Measurements from ENCODE around the gene CLEC3B.

The CLEC3B gene

GRCh38 chr3:45016916-45017315 is 9.2 kb upstream of the CLEC3B start:
- Histone ChIP-seq H3K4me1 (ENCODE audit: control insufficient read depth in 1 of 2, insufficient read depth in 2 of 2, low read length in 2 of 2) (peaks cover 3 to 4% of the 10 kb centered on the region in 2 donors), H3K36me3 (ENCODE audit: control insufficient read depth in 1 of 2, insufficient read depth in 2 of 2, low read length in 2 of 2) (peaks cover 8 to 27% of the 10 kb centered on the region in 2 donors), H3K9ac (ENCODE audit: low read depth in 1 of 2, low read length in 2 of 2) (no peak overlapping the region), H3K4me3 (ENCODE audit: low read depth in 1 of 2, low read length in 2 of 2) (no peak overlapping the region), H3K27ac (ENCODE audit: low read depth, low read length) (no peak overlapping the region), H3K9me3 (ENCODE audit: control insufficient read depth in 1 of 2, low read length in 2 of 2) (no peaks in the 10 kb centered on the region), H3K27me3 (ENCODE audit: control insufficient read depth in 1 of 2, insufficient read depth in 2 of 2, low read length in 2 of 2) (no peaks in the 10 kb centered on the region)

- Histone ChIP-seq H3K27ac (ENCODE audit: low read depth, low read length) (no peak overlapping the region), H3K9ac (ENCODE audit: low read depth in 1 of 2, low read length in 2 of 2) (no peak overlapping the region), H3K4me1 (ENCODE audit: control insufficient read depth in 1 of 2, insufficient read depth in 2 of 2, low read length in 2 of 2) (no peaks in the 10 kb centered on the region)
These were observed 8.3 kb upstream of the CLEC3B start for GRCh38 chr3:45017821-45018220.

GRCh38 chr3:45020534-45020933 is 5.6 kb upstream of the CLEC3B start:
- Histone ChIP-seq H3K36me3 (ENCODE audit: control insufficient read depth in 1 of 2, insufficient read depth in 2 of 2, low read length in 2 of 2) (peaks cover 0 to 3% of the 10 kb centered on the region in 2 donors), H3K4me3 (ENCODE audit: low read depth in 1 of 2, low read length in 2 of 2) (no peak overlapping the region), H3K4me1 (ENCODE audit: control insufficient read depth in 1 of 2, insufficient read depth in 2 of 2, low read length in 2 of 2) (peaks cover 0 to 9% of the 10 kb centered on the region in 2 donors), H3K9ac (ENCODE audit: low read depth in 1 of 2, low read length in 2 of 2) (no peak overlapping the region), H3K9me3 (ENCODE audit: control insufficient read depth in 1 of 2, low read length in 2 of 2) (no peaks in the 10 kb centered on the region), H3K27me3 (ENCODE audit: control insufficient read depth in 1 of 2, insufficient read depth in 2 of 2, low read length in 2 of 2) (no peaks in the 10 kb centered on the region), H3K27ac (ENCODE audit: low read depth, low read length) (no peak overlapping the region)

More at GRCh38 chr3:45017821-45018220, 8.3 kb upstream of the CLEC3B start:
- peaks cover 0 to 18% of the 10 kb centered on the region in 2 donors for H3K36me3 ChIP-seq (ENCODE audit: control insufficient read depth in 1 of 2, insufficient read depth in 2 of 2, low read length in 2 of 2)
- no peak overlapping the region for H3K4me3 ChIP-seq (ENCODE audit: low read depth in 1 of 2, low read length in 2 of 2)
- no peaks in the 10 kb centered on the region for H3K27me3 ChIP-seq (ENCODE audit: control insufficient read depth in 1 of 2, insufficient read depth in 2 of 2, low read length in 2 of 2)
- no peaks in the 10 kb centered on the region for H3K9me3 ChIP-seq (ENCODE audit: control insufficient read depth in 1 of 2, low read length in 2 of 2)

- no peaks in the 10 kb centered on the region for H3K36me3 ChIP-seq (ENCODE audit: control insufficient read depth in 1 of 2, insufficient read depth in 2 of 2, low read length in 2 of 2)
- H3K9ac ChIP-seq (ENCODE audit: low read depth in 1 of 2, low read length in 2 of 2), result no peak overlapping the region
- no peak overlapping the region for H3K4me3 ChIP-seq (ENCODE audit: low read depth in 1 of 2, low read length in 2 of 2)
- peaks cover 0 to 9% of the 10 kb centered on the region in 2 donors for H3K4me1 ChIP-seq (ENCODE audit: control insufficient read depth in 1 of 2, insufficient read depth in 2 of 2, low read length in 2 of 2)
- no peaks in the 10 kb centered on the region for H3K9me3 ChIP-seq (ENCODE audit: control insufficient read depth in 1 of 2, low read length in 2 of 2)
- H3K27me3 ChIP-seq (ENCODE audit: control insufficient read depth in 1 of 2, insufficient read depth in 2 of 2, low read length in 2 of 2), result no peaks in the 10 kb centered on the region
- H3K27ac ChIP-seq (ENCODE audit: low read depth, low read length), result no peak overlapping the region
These were observed 4.4 kb upstream of the CLEC3B start for GRCh38 chr3:45021524-45022297.

GRCh38 chr3:45023675-45024074 is 2.4 kb upstream of the CLEC3B start:
- H3K27ac ChIP-seq (ENCODE audit: low read depth, low read length), result no peak overlapping the region
- no peaks in the 10 kb centered on the region for H3K9me3 ChIP-seq (ENCODE audit: control insufficient read depth in 1 of 2, low read length in 2 of 2)
- no peaks in the 10 kb centered on the region for H3K36me3 ChIP-seq (ENCODE audit: control insufficient read depth in 1 of 2, insufficient read depth in 2 of 2, low read length in 2 of 2)
- H3K4me1 ChIP-seq (ENCODE audit: control insufficient read depth in 1 of 2, insufficient read depth in 2 of 2, low read length in 2 of 2), result peaks cover 0 to 9% of the 10 kb centered on the region in 2 donors
- H3K9ac ChIP-seq (ENCODE audit: low read depth in 1 of 2, low read length in 2 of 2), result no peak overlapping the region
- H3K27me3 ChIP-seq (ENCODE audit: control insufficient read depth in 1 of 2, insufficient read depth in 2 of 2, low read length in 2 of 2), result no peaks in the 10 kb centered on the region
- H3K4me3 ChIP-seq (ENCODE audit: low read depth in 1 of 2, low read length in 2 of 2), result no peak overlapping the region

- H3K27me3 ChIP-seq (ENCODE audit: control insufficient read depth in 1 of 2, insufficient read depth in 2 of 2, low read length in 2 of 2), result no peaks in the 10 kb centered on the region
- H3K9ac ChIP-seq (ENCODE audit: low read depth in 1 of 2, low read length in 2 of 2), result no peak overlapping the region
- no peaks in the 10 kb centered on the region for H3K36me3 ChIP-seq (ENCODE audit: control insufficient read depth in 1 of 2, insufficient read depth in 2 of 2, low read length in 2 of 2)
- no peaks in the 10 kb centered on the region for H3K9me3 ChIP-seq (ENCODE audit: control insufficient read depth in 1 of 2, low read length in 2 of 2)
- no peak overlapping the region for H3K4me3 ChIP-seq (ENCODE audit: low read depth in 1 of 2, low read length in 2 of 2)
- H3K4me1 ChIP-seq (ENCODE audit: control insufficient read depth in 1 of 2, insufficient read depth in 2 of 2, low read length in 2 of 2), result peaks cover 0 to 9% of the 10 kb centered on the region in 2 donors
- no peak overlapping the region for H3K27ac ChIP-seq (ENCODE audit: low read depth, low read length)
These were observed 1.4 kb upstream of the CLEC3B start for GRCh38 chr3:45024542-45025255.

- H3K27ac ChIP-seq (ENCODE audit: low read depth, low read length), result peak overlapping the region; percentile 1
- H3K36me3 ChIP-seq (ENCODE audit: control insufficient read depth in 1 of 2, insufficient read depth in 2 of 2, low read length in 2 of 2), result no peaks in the 10 kb centered on the region
- no peaks in the 10 kb centered on the region for H3K9me3 ChIP-seq (ENCODE audit: control insufficient read depth in 1 of 2, low read length in 2 of 2)
- peak overlapping the region in 1 of 2 donors; percentile 21 for H3K4me3 ChIP-seq (ENCODE audit: low read depth in 1 of 2, low read length in 2 of 2)
- H3K4me1 ChIP-seq (ENCODE audit: control insufficient read depth in 1 of 2, insufficient read depth in 2 of 2, low read length in 2 of 2), result peaks cover 0 to 9% of the 10 kb centered on the region in 2 donors
- no peaks in the 10 kb centered on the region for H3K27me3 ChIP-seq (ENCODE audit: control insufficient read depth in 1 of 2, insufficient read depth in 2 of 2, low read length in 2 of 2)
- no peak overlapping the region for H3K9ac ChIP-seq (ENCODE audit: low read depth in 1 of 2, low read length in 2 of 2)
These were observed 854 bp downstream of the CLEC3B start for GRCh38 chr3:45026957-45027356.

- no peaks in the 10 kb centered on the region for H3K27me3 ChIP-seq (ENCODE audit: control insufficient read depth in 1 of 2, insufficient read depth in 2 of 2, low read length in 2 of 2)
- no peak overlapping the region for H3K9ac ChIP-seq (ENCODE audit: low read depth in 1 of 2, low read length in 2 of 2)
- peaks cover 0 to 9% of the 10 kb centered on the region in 2 donors for H3K4me1 ChIP-seq (ENCODE audit: control insufficient read depth in 1 of 2, insufficient read depth in 2 of 2, low read length in 2 of 2)
- no peak overlapping the region for H3K4me3 ChIP-seq (ENCODE audit: low read depth in 1 of 2, low read length in 2 of 2)
- H3K9me3 ChIP-seq (ENCODE audit: control insufficient read depth in 1 of 2, low read length in 2 of 2), result no peaks in the 10 kb centered on the region
- no peaks in the 10 kb centered on the region for H3K36me3 ChIP-seq (ENCODE audit: control insufficient read depth in 1 of 2, insufficient read depth in 2 of 2, low read length in 2 of 2)
- H3K27ac ChIP-seq (ENCODE audit: low read depth, low read length), result peak overlapping the region; percentile 1
These were observed 1.3 kb downstream of the CLEC3B start for GRCh38 chr3:45027441-45027840.

- Histone ChIP-seq H3K27me3 (ENCODE audit: control insufficient read depth in 1 of 2, insufficient read depth in 2 of 2, low read length in 2 of 2) (no peaks in the 10 kb centered on the region), H3K9ac (ENCODE audit: low read depth in 1 of 2, low read length in 2 of 2) (no peak overlapping the region), H3K36me3 (ENCODE audit: control insufficient read depth in 1 of 2, insufficient read depth in 2 of 2, low read length in 2 of 2) (no peaks in the 10 kb centered on the region), H3K4me1 (ENCODE audit: control insufficient read depth in 1 of 2, insufficient read depth in 2 of 2, low read length in 2 of 2) (peaks cover 0 to 15% of the 10 kb centered on the region in 2 donors), H3K27ac (ENCODE audit: low read depth, low read length) (no peak overlapping the region), H3K4me3 (ENCODE audit: low read depth in 1 of 2, low read length in 2 of 2) (no peak overlapping the region), H3K9me3 (ENCODE audit: control insufficient read depth in 1 of 2, low read length in 2 of 2) (no peaks in the 10 kb centered on the region)
These were observed 3.1 kb downstream of the CLEC3B start for GRCh38 chr3:45029216-45029615.

GRCh38 chr3:45029661-45030060 is 3.6 kb downstream of the CLEC3B start:
- no peaks in the 10 kb centered on the region for H3K27me3 ChIP-seq (ENCODE audit: control insufficient read depth in 1 of 2, insufficient read depth in 2 of 2, low read length in 2 of 2)
- no peak overlapping the region for H3K27ac ChIP-seq (ENCODE audit: low read depth, low read length)
- no peak overlapping the region for H3K4me3 ChIP-seq (ENCODE audit: low read depth in 1 of 2, low read length in 2 of 2)
- H3K4me1 ChIP-seq (ENCODE audit: control insufficient read depth in 1 of 2, insufficient read depth in 2 of 2, low read length in 2 of 2), result peaks cover 2 to 16% of the 10 kb centered on the region in 2 donors
- H3K9ac ChIP-seq (ENCODE audit: low read depth in 1 of 2, low read length in 2 of 2), result no peak overlapping the region
- H3K9me3 ChIP-seq (ENCODE audit: control insufficient read depth in 1 of 2, low read length in 2 of 2), result no peaks in the 10 kb centered on the region
- no peaks in the 10 kb centered on the region for H3K36me3 ChIP-seq (ENCODE audit: control insufficient read depth in 1 of 2, insufficient read depth in 2 of 2, low read length in 2 of 2)

Measured in duodenal mucosa (tissue), 2 donors.